ENCODE results near the gene PDE8A.

GRCh38 chr15:85063088-85063487 lies 81.4 kb downstream of the PDE8A start:
- TF ChIP-seq KDM3A (CRISPR knock-in tag; IDR thresholded peaks at IDR 0.05; ENCODE audit: low read depth) (no peak), JDP2 (CRISPR knock-in tag; IDR thresholded peaks at IDR 0.05; ENCODE audit: borderline replicate concordance) (no peak), MEIS2 (CRISPR knock-in tag; IDR thresholded peaks at IDR 0.05) (no peak), POLR2A (IDR thresholded peaks at IDR 0.05; ENCODE audit: insufficient read depth in 1 of 2, low read depth in 2 of 2, low read length in 2 of 2) (no peak), ZSCAN20 (CRISPR knock-in tag; IDR thresholded peaks at IDR 0.05; ENCODE audit: borderline replicate concordance) (no peak), TCF12 (IDR thresholded peaks at IDR 0.05) (no peak), TCF12 (CRISPR knock-in tag; IDR thresholded peaks at IDR 0.05) (no peak), ZNF263 (CRISPR knock-in tag; IDR thresholded peaks at IDR 0.05) (no peak), EHMT2 (IDR thresholded peaks at IDR 0.05; ENCODE audit: borderline replicate concordance, low read depth, low read length) (no peak), TRIM24 (CRISPR knock-in tag; IDR thresholded peaks at IDR 0.05) (no peak), CTCF (CRISPR knock-in tag; IDR thresholded peaks at IDR 0.05) (no peak)
- TF ChIP-seq, protein P1, sequence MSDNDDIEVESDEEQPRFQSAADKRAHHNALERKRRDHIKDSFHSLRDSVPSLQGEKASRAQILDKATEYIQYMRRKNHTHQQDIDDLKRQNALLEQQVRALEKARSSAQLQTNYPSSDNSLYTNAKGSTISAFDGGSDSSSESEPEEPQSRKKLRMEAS (IDR thresholded peaks at IDR 0.05), result no peak
